GM12864 (cell line): Measurements from ENCODE around the gene ZBTB16.

ENCODE experiments used
- DNase-seq: peaks from one replicate; pipeline ENCODE4 v3.0.0-alpha.2; 2011; ENCODE audit warnings: low read depth
- H3K4me3 ChIP-seq: 2 replicates; pipeline ENCODE4 v1.5.1; 2011; ENCODE audit warnings: mild to moderate bottlenecking, low read depth, low read length, control low read depth
- TF ChIP-seq, protein P1 (sequence below): IDR thresholded peaks from 2 replicates; pipeline ENCODE4 v1.5.1; 2011; ENCODE audit warnings: low read depth, mild to moderate bottlenecking, moderate library complexity, low read length, control low read depth, inconsistent platforms; ENCODE audit errors: missing control alignments

Gene ZBTB16

DNA sequence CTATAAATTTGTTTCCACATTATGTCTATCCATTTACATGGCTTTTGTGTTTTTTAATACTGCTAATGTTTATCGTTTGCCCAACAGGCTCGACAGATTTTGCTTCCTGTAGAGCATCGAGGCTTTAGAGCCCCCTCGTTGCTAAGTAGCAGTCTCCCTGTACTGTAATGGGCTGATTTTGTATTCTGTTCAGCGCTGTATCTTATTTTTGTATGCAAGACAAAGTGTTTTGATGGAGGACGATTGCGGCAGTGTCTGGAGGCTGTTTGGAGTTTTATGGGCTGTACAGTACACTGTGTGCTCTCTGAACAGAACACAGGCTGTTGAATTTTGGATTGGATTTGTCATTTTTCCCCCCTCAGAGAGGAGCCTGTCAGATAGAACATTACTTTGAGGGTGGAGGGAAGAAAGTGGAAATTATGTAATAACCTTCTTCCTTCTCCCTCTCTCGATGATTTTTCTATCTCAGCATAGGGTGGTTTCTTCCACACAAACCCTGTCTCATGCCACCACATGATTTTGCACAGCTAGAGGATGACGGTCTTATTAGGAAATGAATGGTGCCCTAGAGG lies 104.4 kb downstream of the ZBTB16 start:
- no peak for DNase-seq
- H3K4me3 ChIP-seq: no peak overlapping the region
- TF ChIP-seq, protein P1, sequence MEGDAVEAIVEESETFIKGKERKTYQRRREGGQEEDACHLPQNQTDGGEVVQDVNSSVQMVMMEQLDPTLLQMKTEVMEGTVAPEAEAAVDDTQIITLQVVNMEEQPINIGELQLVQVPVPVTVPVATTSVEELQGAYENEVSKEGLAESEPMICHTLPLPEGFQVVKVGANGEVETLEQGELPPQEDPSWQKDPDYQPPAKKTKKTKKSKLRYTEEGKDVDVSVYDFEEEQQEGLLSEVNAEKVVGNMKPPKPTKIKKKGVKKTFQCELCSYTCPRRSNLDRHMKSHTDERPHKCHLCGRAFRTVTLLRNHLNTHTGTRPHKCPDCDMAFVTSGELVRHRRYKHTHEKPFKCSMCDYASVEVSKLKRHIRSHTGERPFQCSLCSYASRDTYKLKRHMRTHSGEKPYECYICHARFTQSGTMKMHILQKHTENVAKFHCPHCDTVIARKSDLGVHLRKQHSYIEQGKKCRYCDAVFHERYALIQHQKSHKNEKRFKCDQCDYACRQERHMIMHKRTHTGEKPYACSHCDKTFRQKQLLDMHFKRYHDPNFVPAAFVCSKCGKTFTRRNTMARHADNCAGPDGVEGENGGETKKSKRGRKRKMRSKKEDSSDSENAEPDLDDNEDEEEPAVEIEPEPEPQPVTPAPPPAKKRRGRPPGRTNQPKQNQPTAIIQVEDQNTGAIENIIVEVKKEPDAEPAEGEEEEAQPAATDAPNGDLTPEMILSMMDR: no peak

DNA sequence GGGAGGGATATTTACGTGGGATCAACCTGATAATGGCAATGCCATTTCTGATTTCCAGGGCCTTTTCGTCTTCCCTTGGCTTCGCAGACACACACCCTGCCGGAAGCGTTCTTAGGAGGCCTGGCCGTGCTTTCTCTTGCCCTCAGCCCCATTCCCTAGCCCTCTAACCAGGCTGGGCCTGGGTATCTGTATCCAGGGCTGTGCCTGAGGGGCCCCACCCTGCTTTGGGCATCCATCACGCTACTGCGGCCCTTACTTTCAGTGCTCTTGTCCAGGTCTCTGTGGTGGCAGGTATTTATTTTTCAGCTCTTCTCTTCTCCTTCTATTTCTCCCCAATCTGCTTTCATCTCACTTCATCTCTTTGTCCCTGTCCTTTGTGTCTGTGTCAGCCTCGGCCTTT lies 105.0 kb downstream of the ZBTB16 start:
- H3K4me3 ChIP-seq: no peak overlapping the region
- TF ChIP-seq, protein P1: no peak
- no peak for DNase-seq

DNA sequence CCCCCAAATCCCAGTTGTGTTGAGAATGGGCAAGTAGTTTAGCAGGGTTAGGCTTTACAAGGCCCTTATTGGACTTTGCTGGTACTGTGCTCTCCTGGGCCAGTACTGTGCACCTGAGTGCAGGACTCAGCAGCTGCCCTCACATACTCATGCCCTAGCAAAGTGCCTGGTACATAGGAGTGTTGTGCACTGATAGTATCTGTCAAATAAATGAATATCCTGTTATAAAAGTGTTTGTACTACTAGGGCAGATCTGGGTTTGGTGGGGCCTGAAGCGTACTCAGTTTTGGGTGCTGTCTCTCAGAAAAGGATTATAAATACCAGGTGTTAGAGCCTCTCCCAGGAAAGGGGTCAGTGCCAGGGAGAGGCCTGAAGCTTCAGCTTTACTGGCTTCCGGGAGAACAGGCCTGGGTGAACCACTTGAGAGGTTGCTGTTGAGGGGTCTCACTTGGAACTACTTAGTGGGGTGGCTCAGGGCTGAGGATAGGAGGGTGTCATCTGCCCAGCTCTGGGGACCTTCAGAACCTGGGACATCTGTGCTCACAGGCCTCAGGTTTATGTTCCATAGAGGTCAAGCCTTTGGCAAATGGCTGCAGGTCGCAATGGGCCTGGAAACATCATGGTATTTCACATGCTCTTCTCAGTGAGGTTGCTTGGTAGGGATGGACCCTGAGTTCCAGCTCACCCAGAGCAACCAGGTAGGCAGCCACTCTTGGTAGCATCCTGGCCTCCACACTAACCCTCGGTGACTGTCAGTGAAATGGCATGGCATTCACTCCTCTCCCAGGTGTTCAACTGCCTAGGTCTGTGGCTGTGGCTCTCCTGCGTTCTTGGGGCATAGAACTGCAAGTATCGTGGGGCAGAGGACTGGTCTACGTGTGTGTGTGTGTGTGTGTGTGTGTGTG lies 106.1 kb downstream of the ZBTB16 start:
- no peak for DNase-seq

GRCh38 chr11:114166362-114166761 lies 106.9 kb downstream of the ZBTB16 start:
- TF ChIP-seq, protein P1: no peak
- no peak overlapping the region for H3K4me3 ChIP-seq
- DNase-seq: no peak

More for the DNA sequence above, 106.1 kb downstream of the ZBTB16 start:
- TF ChIP-seq, protein P1: no peak
- H3K4me3 ChIP-seq: no peak overlapping the region

GRCh38 chr11:114166897-114167323 lies 107.4 kb downstream of the ZBTB16 start:
- no peak overlapping the region for H3K4me3 ChIP-seq
- TF ChIP-seq, protein P1: no peak
- DNase-seq: no peak

DNA sequence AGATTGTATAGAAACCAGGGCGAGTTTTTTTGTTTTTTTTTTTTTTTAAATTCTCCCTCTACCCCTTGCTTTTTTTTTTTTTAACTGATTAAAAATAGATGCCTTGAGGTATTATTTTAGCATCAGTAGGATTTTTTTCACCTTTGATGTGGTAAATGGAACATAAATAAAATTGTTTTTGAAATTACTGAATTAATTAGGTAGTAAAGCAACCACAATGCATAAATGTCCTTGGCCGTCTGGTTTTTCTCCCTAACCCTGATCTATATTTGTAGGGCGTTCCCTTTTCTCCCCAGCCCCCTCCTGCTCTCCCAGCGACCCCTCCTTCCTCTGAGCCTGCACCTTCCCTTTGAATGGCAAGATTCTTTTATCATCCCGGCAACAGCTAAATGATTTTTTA lies 107.8 kb downstream of the ZBTB16 start:
- no peak for DNase-seq
- TF ChIP-seq, protein P1: no peak
- no peak overlapping the region for H3K4me3 ChIP-seq
